Measurements from ENCODE around the gene FOSL1.
"Not testable (repeated sequence)": the region's sequence is repeated elsewhere in the genome, so short reads cannot be mapped to it uniquely, and the experiment has no call there.

The FOSL1 gene

DNA sequence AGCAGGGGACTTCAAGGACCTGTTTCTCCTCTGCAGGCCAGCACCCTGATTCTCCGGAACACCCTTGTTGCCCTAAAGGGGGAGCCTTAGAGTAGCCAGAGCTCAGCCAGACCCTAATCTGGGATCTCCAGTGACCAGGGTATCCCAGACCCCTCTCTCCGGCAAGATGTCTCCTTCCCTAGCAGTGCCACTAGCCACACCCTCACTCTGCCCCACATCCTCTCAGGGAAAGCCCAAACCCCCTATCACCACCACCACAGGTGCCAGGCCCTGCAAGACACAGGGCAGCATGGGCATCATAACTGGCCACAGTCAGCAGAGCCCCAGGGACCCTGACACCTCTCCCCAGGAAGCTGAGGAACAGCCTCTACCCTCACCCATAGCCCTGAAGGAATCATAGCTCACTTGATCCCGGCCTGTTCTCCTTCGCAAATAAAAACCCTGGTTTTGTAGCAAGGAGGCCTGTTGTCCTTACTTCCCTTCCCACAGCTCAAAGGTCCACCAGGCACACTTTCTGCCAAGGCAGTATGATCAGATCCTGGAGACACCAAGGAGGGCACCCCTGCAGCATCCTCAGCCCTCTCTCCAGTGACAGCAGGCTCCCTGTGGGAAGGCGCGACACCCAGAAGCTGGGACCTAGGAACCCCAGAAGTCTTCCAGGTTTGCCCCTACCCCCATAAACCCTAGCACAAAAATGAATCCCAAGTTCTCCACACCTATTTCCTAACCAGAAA is 46.8 kb downstream of the FOSL1 start:
- Histone ChIP-seq H3K4me3 (ENCODE audit: low read depth, low read length) (no peak overlapping the region), H3K9me3 (ENCODE audit: control insufficient read depth, insufficient read depth, low read depth, low read length) (peaks cover 4% of the 10 kb centered on the region; the same call in 1 of the 2 replicates), H3K9ac (ENCODE audit: low read length) (no peak overlapping the region), H3K27me3 (ENCODE audit: control insufficient read depth, insufficient read depth, low read length) (no peaks in the 10 kb centered on the region), H3K27ac (ENCODE audit: low read depth, low read length) (no peak overlapping the region), H3K4me1 (ENCODE audit: control insufficient read depth, insufficient read depth, low read length) (0 out of 2 replicates have a peak, but pooled peaks cover 8% of the 10 kb centered on the region), H3K36me3 (ENCODE audit: control insufficient read depth, insufficient read depth, low read length) (peaks cover 54% of the 10 kb centered on the region)

DNA sequence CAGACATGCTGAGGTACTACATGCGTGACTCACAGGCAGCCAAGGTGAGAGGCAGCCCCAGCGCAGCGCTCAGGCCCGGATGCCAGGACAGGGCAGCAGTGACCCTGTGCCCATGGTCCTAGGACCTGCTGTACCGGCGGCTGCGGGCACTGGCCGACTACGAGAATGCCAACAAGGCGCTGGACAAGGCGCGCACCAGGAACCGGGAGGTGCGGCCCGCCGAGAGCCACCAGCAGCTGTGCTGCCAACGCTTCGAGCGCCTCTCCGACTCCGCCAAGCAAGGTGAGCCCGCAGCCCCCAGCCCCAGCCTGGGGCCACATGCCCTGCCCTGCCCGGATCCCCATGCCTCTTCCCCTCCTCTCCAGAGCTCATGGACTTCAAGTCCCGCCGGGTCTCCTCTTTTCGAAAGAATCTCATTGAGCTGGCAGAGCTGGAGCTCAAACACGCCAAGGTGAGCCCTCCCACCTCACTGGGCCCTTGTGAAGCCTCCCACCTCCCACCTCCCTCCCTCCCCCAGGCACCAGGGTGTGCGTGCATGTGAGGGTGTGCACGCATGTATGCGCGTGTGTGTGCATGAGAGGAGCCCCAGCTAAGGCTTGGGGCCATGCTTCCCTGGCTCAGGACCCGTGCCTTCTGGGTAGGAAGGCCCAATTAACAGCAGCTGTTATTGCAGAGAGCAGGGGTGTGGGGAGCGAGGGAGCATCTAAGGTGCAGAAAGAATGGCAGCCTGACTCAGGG is 47.5 kb downstream of the FOSL1 start:
- peaks cover 4% of the 10 kb centered on the region; the same call in 1 of the 2 replicates for H3K9me3 ChIP-seq (ENCODE audit: control insufficient read depth, insufficient read depth, low read depth, low read length)
- H3K9ac ChIP-seq (ENCODE audit: low read length): no peak overlapping the region
- no peaks in the 10 kb centered on the region for H3K27me3 ChIP-seq (ENCODE audit: control insufficient read depth, insufficient read depth, low read length)
- H3K27ac ChIP-seq (ENCODE audit: low read depth, low read length): no peak overlapping the region
- peaks cover 54% of the 10 kb centered on the region for H3K36me3 ChIP-seq (ENCODE audit: control insufficient read depth, insufficient read depth, low read length)
- 0 out of 2 replicates have a peak, but pooled peaks cover 8% of the 10 kb centered on the region for H3K4me1 ChIP-seq (ENCODE audit: control insufficient read depth, insufficient read depth, low read length)
- H3K4me3 ChIP-seq (ENCODE audit: low read depth, low read length): no peak overlapping the region

DNA sequence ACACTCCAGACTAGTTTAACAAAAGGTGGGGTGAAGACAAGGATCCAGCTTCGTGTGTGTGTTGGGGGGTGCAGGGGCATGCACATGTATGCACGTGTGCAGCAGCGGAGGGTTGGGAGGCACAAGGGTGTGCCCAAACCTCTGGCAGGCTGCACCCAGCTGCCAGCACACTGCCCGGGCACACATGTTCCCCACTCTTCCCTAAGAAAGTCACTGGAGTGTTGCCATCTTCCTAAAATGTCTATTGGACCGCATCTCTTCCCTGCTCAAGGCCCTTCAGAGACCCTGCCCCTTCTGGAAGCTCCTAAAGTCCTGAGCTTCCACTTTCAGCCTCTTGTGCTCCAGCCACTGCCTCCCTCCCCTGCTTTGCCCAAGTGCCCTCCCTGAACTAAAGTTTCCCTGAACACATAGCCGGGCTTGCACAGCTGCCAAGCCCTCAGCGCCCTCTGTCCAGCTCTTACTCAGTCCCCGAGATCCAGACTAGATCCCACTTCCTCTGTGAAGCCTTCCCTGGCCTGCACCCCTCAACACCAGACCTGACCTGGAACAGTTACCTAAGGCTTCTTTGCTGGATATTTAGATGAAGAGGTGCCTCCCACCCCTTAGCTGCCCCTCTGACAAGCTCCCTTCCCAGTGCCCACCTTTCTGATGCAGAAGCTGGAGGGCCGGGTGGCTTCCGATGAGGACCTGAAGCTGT is 48.2 kb downstream of the FOSL1 start:
- peaks cover 4% of the 10 kb centered on the region; the same call in 1 of the 2 replicates for H3K9me3 ChIP-seq (ENCODE audit: control insufficient read depth, insufficient read depth, low read depth, low read length)
- 0 out of 2 replicates have a peak, but pooled peaks cover 8% of the 10 kb centered on the region for H3K4me1 ChIP-seq (ENCODE audit: control insufficient read depth, insufficient read depth, low read length)
- no peak overlapping the region for H3K27ac ChIP-seq (ENCODE audit: low read depth, low read length)
- H3K4me3 ChIP-seq (ENCODE audit: low read depth, low read length): no peak overlapping the region
- peaks cover 54% of the 10 kb centered on the region for H3K36me3 ChIP-seq (ENCODE audit: control insufficient read depth, insufficient read depth, low read length)
- H3K27me3 ChIP-seq (ENCODE audit: control insufficient read depth, insufficient read depth, low read length): no peaks in the 10 kb centered on the region
- H3K9ac ChIP-seq (ENCODE audit: low read length): no peak overlapping the region

DNA sequence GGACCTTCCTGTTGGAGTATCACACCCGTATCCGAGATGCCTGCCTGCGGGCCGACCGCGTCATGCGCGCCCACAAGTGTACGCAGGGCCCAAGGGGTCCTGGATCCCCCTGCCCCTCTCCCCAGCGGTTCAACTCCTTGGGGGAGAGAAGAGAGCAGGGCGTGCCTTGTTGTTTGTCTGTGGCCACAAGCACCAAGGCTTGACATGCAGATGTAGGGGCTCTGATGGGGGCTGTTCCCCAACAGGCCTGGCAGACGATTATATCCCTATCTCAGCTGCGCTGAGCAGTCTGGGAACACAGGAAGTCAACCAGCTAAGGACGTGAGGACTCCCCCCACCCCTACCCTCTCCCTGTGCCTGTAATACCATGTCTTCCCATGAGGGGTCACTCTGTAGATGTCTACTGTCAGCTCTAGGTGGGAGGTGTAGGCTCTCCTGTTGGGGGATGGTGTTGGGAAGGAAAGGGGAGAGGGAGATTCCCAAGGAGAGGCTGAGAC is 49.1 kb downstream of the FOSL1 start:
- Histone ChIP-seq H3K27ac (ENCODE audit: low read depth, low read length) (no peak overlapping the region), H3K4me3 (ENCODE audit: low read depth, low read length) (no peak overlapping the region), H3K9me3 (ENCODE audit: control insufficient read depth, insufficient read depth, low read depth, low read length) (peaks cover 4% of the 10 kb centered on the region; the same call in 1 of the 2 replicates), H3K9ac (ENCODE audit: low read length) (no peak overlapping the region), H3K27me3 (ENCODE audit: control insufficient read depth, insufficient read depth, low read length) (no peaks in the 10 kb centered on the region), H3K36me3 (ENCODE audit: control insufficient read depth, insufficient read depth, low read length) (peaks cover 47% of the 10 kb centered on the region), H3K4me1 (ENCODE audit: control insufficient read depth, insufficient read depth, low read length) (0 out of 2 replicates have a peak, but pooled peaks cover 4% of the 10 kb centered on the region)

DNA sequence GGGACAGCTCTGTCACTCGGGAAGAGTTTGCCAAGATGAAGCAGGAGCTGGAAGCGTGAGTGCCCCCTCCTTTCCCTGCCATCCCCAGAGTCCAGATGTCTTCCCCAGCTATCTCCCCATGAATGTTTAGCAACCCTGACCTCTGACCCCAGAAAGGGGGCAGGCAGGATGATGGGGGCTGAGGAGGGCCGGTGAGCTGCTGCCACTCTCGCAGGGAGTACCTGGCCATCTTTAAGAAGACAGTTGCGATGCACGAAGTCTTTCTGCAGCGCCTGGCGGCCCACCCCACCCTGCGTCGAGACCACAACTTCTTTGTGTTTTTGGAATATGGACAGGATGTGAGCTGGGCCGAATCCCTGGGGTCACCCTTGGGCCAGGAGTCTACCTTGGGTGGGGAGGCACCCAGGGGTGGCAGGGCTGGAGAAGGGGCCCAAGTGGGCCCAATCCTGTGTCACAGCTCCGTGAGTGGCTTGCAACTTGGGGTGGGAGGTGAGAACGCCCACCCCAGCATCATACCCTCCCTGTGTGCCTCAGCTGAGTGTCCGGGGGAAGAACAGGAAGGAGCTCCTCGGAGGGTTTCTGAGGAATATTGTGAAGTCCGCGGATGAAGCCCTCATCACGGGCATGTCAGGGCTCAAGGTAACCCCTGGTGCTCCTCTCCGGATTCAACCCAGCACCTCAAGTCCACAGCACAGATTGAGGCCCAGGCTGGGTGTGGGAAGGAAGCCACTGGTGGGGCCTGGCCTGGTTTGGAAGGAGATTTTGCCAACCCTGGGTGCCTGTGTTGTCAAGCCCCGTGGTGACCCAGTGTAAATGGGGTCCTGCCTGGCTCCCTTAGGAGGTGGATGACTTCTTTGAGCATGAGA is 49.7 kb downstream of the FOSL1 start:
- Histone ChIP-seq H3K36me3 (ENCODE audit: control insufficient read depth, insufficient read depth, low read length) (peaks cover 40% of the 10 kb centered on the region), H3K4me3 (ENCODE audit: low read depth, low read length) (no peak overlapping the region), H3K27me3 (ENCODE audit: control insufficient read depth, insufficient read depth, low read length) (no peaks in the 10 kb centered on the region), H3K4me1 (ENCODE audit: control insufficient read depth, insufficient read depth, low read length) (0 out of 2 replicates have a peak, but pooled peaks cover 4% of the 10 kb centered on the region), H3K27ac (ENCODE audit: low read depth, low read length) (no peak overlapping the region), H3K9me3 (ENCODE audit: control insufficient read depth, insufficient read depth, low read depth, low read length) (peaks cover 4% of the 10 kb centered on the region; the same call in 1 of the 2 replicates), H3K9ac (ENCODE audit: low read length) (no peak overlapping the region)

GRCh38 chr11:65849771-65850216 is 50.4 kb downstream of the FOSL1 start:
- H3K4me3 ChIP-seq (ENCODE audit: low read depth, low read length): no peak overlapping the region
- peaks cover 4% of the 10 kb centered on the region; the same call in 1 of the 2 replicates for H3K9me3 ChIP-seq (ENCODE audit: control insufficient read depth, insufficient read depth, low read depth, low read length)
- H3K36me3 ChIP-seq (ENCODE audit: control insufficient read depth, insufficient read depth, low read length): peaks cover 34% of the 10 kb centered on the region
- 0 out of 2 replicates have a peak, but pooled peaks cover 4% of the 10 kb centered on the region for H3K4me1 ChIP-seq (ENCODE audit: control insufficient read depth, insufficient read depth, low read length)
- H3K27ac ChIP-seq (ENCODE audit: low read depth, low read length): no peak overlapping the region
- H3K27me3 ChIP-seq (ENCODE audit: control insufficient read depth, insufficient read depth, low read length): no peaks in the 10 kb centered on the region
- no peak overlapping the region for H3K9ac ChIP-seq (ENCODE audit: low read length)

- no peak overlapping the region for H3K9ac ChIP-seq (ENCODE audit: low read length)
- H3K27ac ChIP-seq (ENCODE audit: low read depth, low read length): no peak overlapping the region
- H3K36me3 ChIP-seq (ENCODE audit: control insufficient read depth, insufficient read depth, low read length): peaks cover 30% of the 10 kb centered on the region
- no peaks in the 10 kb centered on the region for H3K27me3 ChIP-seq (ENCODE audit: control insufficient read depth, insufficient read depth, low read length)
- no peak overlapping the region for H3K4me3 ChIP-seq (ENCODE audit: low read depth, low read length)
- 0 out of 2 replicates have a peak, but pooled peaks cover 4% of the 10 kb centered on the region for H3K4me1 ChIP-seq (ENCODE audit: control insufficient read depth, insufficient read depth, low read length)
- H3K9me3 ChIP-seq (ENCODE audit: control insufficient read depth, insufficient read depth, low read depth, low read length): peaks cover 4% of the 10 kb centered on the region; the same call in 1 of the 2 replicates
Measured at GRCh38 chr11:65849366-65849765, 50.8 kb downstream of the FOSL1 start.

DNA sequence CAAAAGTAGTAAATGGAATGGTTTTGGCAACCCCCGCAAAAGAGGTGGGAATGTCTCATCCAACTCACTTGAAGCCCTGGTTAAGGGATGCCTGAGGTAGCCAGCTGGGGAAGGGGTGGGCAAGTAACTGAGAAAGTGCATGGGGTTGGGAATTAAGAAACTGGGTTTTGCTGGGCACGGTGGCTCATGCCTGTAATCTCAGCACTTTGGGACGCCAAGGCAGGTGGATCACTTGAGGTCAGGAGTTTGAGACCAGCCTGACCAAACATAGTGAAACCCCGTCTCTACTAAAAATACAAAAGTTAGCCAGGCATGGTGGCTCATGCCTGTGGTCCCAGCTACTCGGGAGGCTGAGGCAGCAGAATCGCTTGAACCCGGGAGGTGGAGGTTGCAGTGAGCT is 51.5 kb downstream of the FOSL1 start:
- H3K9me3 ChIP-seq (ENCODE audit: control insufficient read depth, insufficient read depth, low read depth, low read length); H3K4me3 ChIP-seq (ENCODE audit: low read depth, low read length); H3K27me3 ChIP-seq (ENCODE audit: control insufficient read depth, insufficient read depth, low read length); H3K27ac ChIP-seq (ENCODE audit: low read depth, low read length); H3K9ac ChIP-seq (ENCODE audit: low read length); H3K4me1 ChIP-seq (ENCODE audit: control insufficient read depth, insufficient read depth, low read length): not testable (repeated sequence)
- peaks cover 23% of the 10 kb centered on the region for H3K36me3 ChIP-seq (ENCODE audit: control insufficient read depth, insufficient read depth, low read length)

DNA sequence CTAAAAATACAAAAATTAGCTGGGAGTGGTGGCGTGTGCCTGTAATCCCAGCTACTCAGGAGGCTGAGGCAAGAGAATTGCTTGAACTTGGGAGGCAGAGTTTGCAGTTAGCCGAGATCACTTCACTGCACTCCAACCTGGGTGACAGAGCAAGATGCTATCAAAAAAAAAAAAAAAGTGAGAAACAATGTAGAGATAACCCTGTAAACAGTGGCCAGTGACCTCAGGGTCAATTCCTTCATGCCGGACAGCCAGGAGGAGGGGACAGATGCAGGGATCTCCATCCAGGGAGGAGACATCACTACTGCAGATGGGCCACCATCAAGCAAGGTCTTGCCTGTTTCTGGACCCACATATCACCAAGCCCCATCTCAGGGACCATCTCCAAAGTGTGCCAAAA is 52.4 kb downstream of the FOSL1 start:
- Histone ChIP-seq H3K9ac (ENCODE audit: low read length) (no peak overlapping the region), H3K4me3 (ENCODE audit: low read depth, low read length) (no peak overlapping the region), H3K27ac (ENCODE audit: low read depth, low read length) (no peak overlapping the region), H3K27me3 (ENCODE audit: control insufficient read depth, insufficient read depth, low read length) (no peaks in the 10 kb centered on the region), H3K4me1 (ENCODE audit: control insufficient read depth, insufficient read depth, low read length) (0 out of 2 replicates have a peak, but pooled peaks cover 4% of the 10 kb centered on the region), H3K36me3 (ENCODE audit: control insufficient read depth, insufficient read depth, low read length) (peaks cover 13% of the 10 kb centered on the region; the same call in 1 of the 2 replicates), H3K9me3 (ENCODE audit: control insufficient read depth, insufficient read depth, low read depth, low read length) (peaks cover 4% of the 10 kb centered on the region; the same call in 1 of the 2 replicates)
